K562 (cell line): ENCODE measurements around the gene UQCR11. TPM values are rescaled to one million over a fixed set of nuclear protein-coding genes. Genes with fewer than 3 reads are reported as not detected.

ENCODE experiments used
- CTBP1 ChIP-seq: fragments of 450-650 bp; IDR thresholded peaks from 2 replicates; pipeline ENCODE4 v1.6.1; 2016; ENCODE audit warnings: borderline replicate concordance
- GATAD2A ChIP-seq: fragments of 450-650 bp; IDR thresholded peaks from 2 replicates; pipeline ENCODE4 v1.6.1; 2017
- KDM5B ChIP-seq: fragments of 200-600 bp; sonication (generic); IDR thresholded peaks from 2 replicates; pipeline ENCODE4 v1.6.1; 2012; ENCODE audit warnings: low read depth, mild to moderate bottlenecking, moderate library complexity, low read length, control low read depth, inconsistent platforms; ENCODE audit not compliant: insufficient replicate concordance
- MAFF ChIP-seq: IDR thresholded peaks from 2 replicates; pipeline ENCODE4 v1.6.1; 2012; ENCODE audit warnings: low read length, improper control_type of control experiment
- NFE2L1 ChIP-seq: fragments of 450-650 bp; IDR thresholded peaks from 2 replicates; pipeline ENCODE4 v1.6.1; 2016; ENCODE audit warnings: missing genetic modification characterization, low read depth, mild to moderate bottlenecking, missing compliant biosample characterization, moderate library complexity, borderline replicate concordance
- TCF7L2 ChIP-seq: fragments of 150-350 bp; IDR thresholded peaks from 2 replicates; pipeline ENCODE4 v1.6.1; 2016; ENCODE audit warnings: low read depth, mild to moderate bottlenecking, low read length, moderate library complexity
- ZBTB1 ChIP-seq: sonication (generic); formaldehyde crosslinking; IDR thresholded peaks from 2 replicates; pipeline ENCODE4 v1.8.1; 2023; ENCODE audit warnings: missing genetic modification reagents, low read depth, mild to moderate bottlenecking, borderline replicate concordance
- ZNF274 ChIP-seq: IDR thresholded peaks from 2 replicates; pipeline ENCODE4 v1.6.1; 2011; ENCODE audit warnings: low read depth, mild to moderate bottlenecking, low read length, moderate library complexity, borderline replicate concordance
- ZNF778 ChIP-seq: fragments of 450-650 bp; formaldehyde crosslinking; IDR thresholded peaks from 2 replicates; pipeline ENCODE4 v1.4.0; 2020; ENCODE audit warnings: mild to moderate bottlenecking, moderate library complexity
- polyA plus RNA-seq, 8 experiments: library from polyadenylated mRNA; depleted of rRNA in 4 of 8; stranded (reverse) in 5 of 8; unstranded in 3 of 8; fragments of >200 nt; fragmentation: Nextera tagmentation in 2 of 8; fragmentation: Illumina TruSeq in 1 of 8; extraction: Ambion mirVana in 2 of 8; extraction: Trizol in 1 of 8; gene quantifications; 2 replicates each; pipeline versions ENCODE4 v1.2.1 to v1.2.3, GENCODE V29; 2011 to 2014; ENCODE audit warnings: inconsistent platforms in 1 of 8, missing spikeins in 1 of 8
- total RNA-seq, 7 experiments: library from RNA; depleted of rRNA in 6 of 7; stranded (reverse); fragments of >200 nt in 6 of 7; fragmentation: Illumina TruSeq in 2 of 7; extraction: Trizol in 2 of 7; gene quantifications; 2 replicates each; pipeline versions ENCODE4 v1.2.1 to v1.2.3, GENCODE V29; 2011 to 2021; ENCODE audit warnings: low replicate concordance in 1 of 7
- TF ChIP-seq, protein P1 (sequence below), 3 experiments: fragments of 200-800 bp in 1 of 3; fragments of 250-450 bp in 1 of 3; fragments of 450-650 bp in 1 of 3; sonication (Bioruptor Pico) in 1 of 3; sonication (Bioruptor generic) in 1 of 3; formaldehyde crosslinking in 1 of 3; IDR thresholded peaks; 2 replicates each; pipeline versions ENCODE4 v1.6.1 to v1.8.0; 2016 to 2022; ENCODE audit warnings: mild to moderate bottlenecking in 2 of 3, missing genetic modification characterization in 2 of 3, missing compliant biosample characterization in 1 of 3, moderate library complexity in 1 of 3
- TF ChIP-seq, protein P2 (sequence below): IDR thresholded peaks from 2 replicates; pipeline ENCODE4 v1.6.1; 2012; ENCODE audit warnings: low read depth, low read length, improper control_type of control experiment, borderline replicate concordance
- TF ChIP-seq, protein P3 (sequence below), 2 experiments: fragments of 450-650 bp; IDR thresholded peaks; 2 replicates each; pipeline ENCODE4 v1.6.1; 2016
- TF ChIP-seq, protein P4 (sequence below): fragments of 450-650 bp; IDR thresholded peaks from 2 replicates; pipeline ENCODE4 v1.6.1; 2016; ENCODE audit warnings: low read depth, mild to moderate bottlenecking, moderate library complexity
- TF ChIP-seq, protein P5 (sequence below): fragments of 250-450 bp; sonication (Bioruptor Pico); IDR thresholded peaks from 2 replicates; pipeline ENCODE4 v1.6.1; 2021; ENCODE audit warnings: mild to moderate bottlenecking
- TF ChIP-seq, protein P6 (sequence below), 2 experiments: fragments of 450-650 bp in 1 of 2; sonication (generic) in 1 of 2; formaldehyde crosslinking in 1 of 2; IDR thresholded peaks in 1 of 2; conservative IDR thresholded peaks in 1 of 2; 2 replicates each; pipeline versions ENCODE4 v1.6.1 to v1.8.1; 2016 to 2023; ENCODE audit warnings: mild to moderate bottlenecking in 2 of 2, moderate library complexity in 2 of 2, inconsistent platforms in 1 of 2, missing genetic modification reagents in 1 of 2

The UQCR11 gene
- total and polyA plus RNA-seq, 9 of the 15 experiments (the other 6 are each of a cell fraction or from before 2014, with no cell fraction given) = 57.6 to 394 (median 259) TPM

DNA sequence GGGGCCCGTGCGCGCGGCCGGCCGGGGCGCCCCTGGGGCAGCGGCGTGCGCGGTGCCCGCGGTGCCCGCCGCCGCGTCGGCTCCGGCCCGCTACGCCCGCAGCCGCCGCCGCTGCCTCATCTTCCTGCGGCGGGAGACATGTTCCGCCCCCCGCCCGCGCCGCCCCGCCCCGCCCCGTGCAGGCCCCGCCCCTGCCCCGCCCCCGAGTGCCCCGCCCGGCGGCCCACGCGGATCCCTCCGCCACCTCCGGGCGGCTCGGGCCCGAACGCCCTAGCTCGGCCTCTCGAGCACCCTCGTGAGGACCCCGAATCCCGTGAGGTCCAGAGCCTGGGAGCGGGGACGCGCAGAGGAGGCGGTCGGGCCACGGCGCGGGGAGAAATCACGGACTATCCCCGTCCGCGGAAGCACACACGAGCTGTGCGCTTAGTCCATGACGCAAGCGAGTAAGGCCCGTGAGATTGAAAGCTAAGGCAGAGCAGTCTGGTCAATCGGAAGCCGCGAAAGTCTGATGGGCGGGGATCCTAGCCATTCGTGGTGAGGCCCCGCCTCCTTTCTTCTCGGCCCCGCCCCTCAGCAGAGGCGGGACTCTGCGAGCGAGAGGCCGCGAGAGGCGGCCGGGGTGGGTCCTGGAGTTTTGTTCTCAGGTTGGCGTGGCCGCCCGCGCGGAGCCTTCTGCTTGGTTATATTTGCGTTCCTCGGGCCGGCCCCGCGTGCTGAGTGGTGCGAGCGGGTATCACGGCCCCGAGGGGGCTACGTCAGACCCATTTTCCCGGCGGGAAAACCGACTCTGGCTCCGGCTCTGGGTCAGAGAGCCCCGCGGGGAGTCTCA, 47.4 kb upstream of the UQCR11 start, which contains the start of gene TCF3 (continued):
- TF ChIP-seq, protein P1, sequence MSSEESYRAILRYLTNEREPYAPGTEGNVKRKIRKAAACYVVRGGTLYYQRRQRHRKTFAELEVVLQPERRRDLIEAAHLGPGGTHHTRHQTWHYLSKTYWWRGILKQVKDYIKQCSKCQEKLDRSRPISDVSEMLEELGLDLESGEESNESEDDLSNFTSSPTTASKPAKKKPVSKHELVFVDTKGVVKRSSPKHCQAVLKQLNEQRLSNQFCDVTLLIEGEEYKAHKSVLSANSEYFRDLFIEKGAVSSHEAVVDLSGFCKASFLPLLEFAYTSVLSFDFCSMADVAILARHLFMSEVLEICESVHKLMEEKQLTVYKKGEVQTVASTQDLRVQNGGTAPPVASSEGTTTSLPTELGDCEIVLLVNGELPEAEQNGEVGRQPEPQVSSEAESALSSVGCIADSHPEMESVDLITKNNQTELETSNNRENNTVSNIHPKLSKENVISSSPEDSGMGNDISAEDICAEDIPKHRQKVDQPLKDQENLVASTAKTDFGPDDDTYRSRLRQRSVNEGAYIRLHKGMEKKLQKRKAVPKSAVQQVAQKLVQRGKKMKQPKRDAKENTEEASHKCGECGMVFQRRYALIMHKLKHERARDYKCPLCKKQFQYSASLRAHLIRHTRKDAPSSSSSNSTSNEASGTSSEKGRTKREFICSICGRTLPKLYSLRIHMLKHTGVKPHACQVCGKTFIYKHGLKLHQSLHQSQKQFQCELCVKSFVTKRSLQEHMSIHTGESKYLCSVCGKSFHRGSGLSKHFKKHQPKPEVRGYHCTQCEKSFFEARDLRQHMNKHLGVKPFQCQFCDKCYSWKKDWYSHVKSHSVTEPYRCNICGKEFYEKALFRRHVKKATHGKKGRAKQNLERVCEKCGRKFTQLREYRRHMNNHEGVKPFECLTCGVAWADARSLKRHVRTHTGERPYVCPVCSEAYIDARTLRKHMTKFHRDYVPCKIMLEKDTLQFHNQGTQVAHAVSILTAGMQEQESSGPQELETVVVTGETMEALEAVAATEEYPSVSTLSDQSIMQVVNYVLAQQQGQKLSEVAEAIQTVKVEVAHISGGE (CRISPR knock-in tag; IDR thresholded peaks at IDR 0.05) = 0 out of 6 replicates have a peak, but pooled peaks of 1 of the 3 experiments have one; percentile 19
- TF ChIP-seq TCF7L2 = no peak
- no peak for TF ChIP-seq MAFF
- TF ChIP-seq NFE2L1 (tag) = no peak
- peak; percentile 45 for TF ChIP-seq KDM5B
- no peak for TF ChIP-seq ZBTB1 (CRISPR knock-in tag)
- TF ChIP-seq GATAD2A = peak; percentile 91
- TF ChIP-seq, protein P2, sequence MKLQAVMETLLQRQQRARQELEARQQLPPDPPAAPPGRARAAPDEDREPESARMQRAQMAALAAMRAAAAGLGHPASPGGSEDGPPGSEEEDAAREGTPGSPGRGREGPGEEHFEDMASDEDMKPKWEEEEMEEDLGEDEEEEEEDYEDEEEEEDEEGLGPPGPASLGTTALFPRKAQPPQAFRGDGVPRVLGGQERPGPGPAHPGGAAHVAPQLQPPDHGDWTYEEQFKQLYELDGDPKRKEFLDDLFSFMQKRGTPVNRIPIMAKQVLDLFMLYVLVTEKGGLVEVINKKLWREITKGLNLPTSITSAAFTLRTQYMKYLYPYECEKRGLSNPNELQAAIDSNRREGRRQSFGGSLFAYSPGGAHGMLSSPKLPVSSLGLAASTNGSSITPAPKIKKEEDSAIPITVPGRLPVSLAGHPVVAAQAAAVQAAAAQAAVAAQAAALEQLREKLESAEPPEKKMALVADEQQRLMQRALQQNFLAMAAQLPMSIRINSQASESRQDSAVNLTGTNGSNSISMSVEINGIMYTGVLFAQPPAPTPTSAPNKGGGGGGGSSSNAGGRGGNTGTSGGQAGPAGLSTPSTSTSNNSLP = no peak
- TF ChIP-seq, protein P3, sequence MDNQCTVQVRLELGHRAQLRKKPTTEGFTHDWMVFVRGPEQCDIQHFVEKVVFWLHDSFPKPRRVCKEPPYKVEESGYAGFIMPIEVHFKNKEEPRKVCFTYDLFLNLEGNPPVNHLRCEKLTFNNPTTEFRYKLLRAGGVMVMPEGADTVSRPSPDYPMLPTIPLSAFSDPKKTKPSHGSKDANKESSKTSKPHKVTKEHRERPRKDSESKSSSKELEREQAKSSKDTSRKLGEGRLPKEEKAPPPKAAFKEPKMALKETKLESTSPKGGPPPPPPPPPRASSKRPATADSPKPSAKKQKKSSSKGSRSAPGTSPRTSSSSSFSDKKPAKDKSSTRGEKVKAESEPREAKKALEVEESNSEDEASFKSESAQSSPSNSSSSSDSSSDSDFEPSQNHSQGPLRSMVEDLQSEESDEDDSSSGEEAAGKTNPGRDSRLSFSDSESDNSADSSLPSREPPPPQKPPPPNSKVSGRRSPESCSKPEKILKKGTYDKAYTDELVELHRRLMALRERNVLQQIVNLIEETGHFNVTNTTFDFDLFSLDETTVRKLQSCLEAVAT (IDR thresholded peaks at IDR 0.05) = peak; percentile 46 to 72; a peak in 2 of 4 replicates
- peak; percentile 81 for TF ChIP-seq CTBP1
- no peak for TF ChIP-seq ZNF274
- TF ChIP-seq ZNF778 (CRISPR knock-in tag) = no peak
- TF ChIP-seq, protein P4, sequence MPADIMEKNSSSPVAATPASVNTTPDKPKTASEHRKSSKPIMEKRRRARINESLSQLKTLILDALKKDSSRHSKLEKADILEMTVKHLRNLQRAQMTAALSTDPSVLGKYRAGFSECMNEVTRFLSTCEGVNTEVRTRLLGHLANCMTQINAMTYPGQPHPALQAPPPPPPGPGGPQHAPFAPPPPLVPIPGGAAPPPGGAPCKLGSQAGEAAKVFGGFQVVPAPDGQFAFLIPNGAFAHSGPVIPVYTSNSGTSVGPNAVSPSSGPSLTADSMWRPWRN = peak; percentile 72
- TF ChIP-seq, protein P5, sequence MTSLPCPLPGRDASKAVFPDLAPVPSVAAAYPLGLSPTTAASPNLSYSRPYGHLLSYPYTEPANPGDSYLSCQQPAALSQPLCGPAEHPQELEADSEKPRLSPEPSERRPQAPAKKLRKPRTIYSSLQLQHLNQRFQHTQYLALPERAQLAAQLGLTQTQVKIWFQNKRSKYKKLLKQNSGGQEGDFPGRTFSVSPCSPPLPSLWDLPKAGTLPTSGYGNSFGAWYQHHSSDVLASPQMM (CRISPR knock-in tag) = no peak
- TF ChIP-seq, protein P6, sequence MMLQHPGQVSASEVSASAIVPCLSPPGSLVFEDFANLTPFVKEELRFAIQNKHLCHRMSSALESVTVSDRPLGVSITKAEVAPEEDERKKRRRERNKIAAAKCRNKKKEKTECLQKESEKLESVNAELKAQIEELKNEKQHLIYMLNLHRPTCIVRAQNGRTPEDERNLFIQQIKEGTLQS (IDR thresholded peaks at IDR 0.05) = peak; percentile 100
- TF ChIP-seq, protein P6 (CRISPR knock-in tag; conservative IDR thresholded peaks at IDR 0.05) = peak; percentile 95
